CD4-positive, alpha-beta T cell (primary cell): Measurements from ENCODE around the gene HTR4. TPM values are rescaled to one million over a fixed set of nuclear protein-coding genes. Genes with fewer than 3 reads are reported as not detected.

Experiments used
- ATAC-seq: fragments of 200-7000 bp; cut with Tn5 transposase; one replicate; pipeline ENCODE4 v1.10.0; 2022; ENCODE audit warnings: mild to moderate bottlenecking; ENCODE audit not compliant: poor library complexity
- CTCF ChIA-PET: fragments of 350-600 bp; sonication (Branson Sonifier 250); formaldehyde crosslinking; loops from one replicate; lab custom pipeline; 2021; ENCODE audit warnings: antibody characterized with exemption, inconsistent platforms; lab: Charles Lee
- POLR2A ChIA-PET: fragments of 350-600 bp; sonication (Branson Sonifier 250); formaldehyde crosslinking; loops from one replicate; lab custom pipeline; 2021; ENCODE audit warnings: antibody characterized with exemption, inconsistent platforms; lab: Charles Lee
- DNase-seq, 14 experiments: peaks; one replicate each; pipeline ENCODE4 v3.0.0-alpha.2; 2013 to 2020; ENCODE audit warnings: mixed read lengths in 2 of 14
- H3K27ac ChIP-seq, 2 donors: one replicate each; pipeline versions ENCODE4 v1.5.1 to v1.7.0; 2013; ENCODE audit warnings: low read length in 2 of 2, low read depth in 1 of 2, mild to moderate bottlenecking in 1 of 2
- H3K27me3 ChIP-seq, 2 experiments: 1 replicate in 1 of 2; 2 replicates in 1 of 2; pipeline versions ENCODE4 v1.6.1 to v1.7.0; 2013; ENCODE audit warnings: low read length in 2 of 2, control low read depth in 1 of 2, mild to moderate bottlenecking in 1 of 2, moderate library complexity in 1 of 2; ENCODE audit not compliant: insufficient read depth in 2 of 2, control insufficient read depth in 1 of 2
- H3K36me3 ChIP-seq: one replicate; pipeline ENCODE4 v1.6.1; 2013; ENCODE audit warnings: low read length, control low read depth; ENCODE audit not compliant: insufficient read depth
- H3K4me1 ChIP-seq: one replicate; pipeline ENCODE4 v1.6.1; 2013; ENCODE audit warnings: low read length, control low read depth; ENCODE audit not compliant: insufficient read depth
- H3K4me3 ChIP-seq: one replicate; pipeline ENCODE4 v1.5.1; 2013; ENCODE audit warnings: mild to moderate bottlenecking, low read length, moderate library complexity
- H3K9me3 ChIP-seq, 2 experiments: 1 replicate in 1 of 2; 2 replicates in 1 of 2; pipeline versions ENCODE4 v1.6.1 to v1.7.0; 2013; ENCODE audit warnings: low read length in 2 of 2, mild to moderate bottlenecking in 2 of 2, control low read depth in 1 of 2, moderate library complexity in 1 of 2; ENCODE audit not compliant: control insufficient read depth in 1 of 2, insufficient read depth in 1 of 2
- H3K27ac Mint-ChIP-seq: one replicate; pipeline ENCODE4 v1.8.0; 2020; ENCODE audit warnings: mixed read lengths
- H3K27me3 Mint-ChIP-seq: one replicate; pipeline ENCODE4 v1.8.0; 2021; ENCODE audit warnings: mixed read lengths
- H3K36me3 Mint-ChIP-seq: one replicate; pipeline ENCODE4 v1.8.0; 2021; ENCODE audit warnings: low read depth, mixed read lengths
- H3K4me1 Mint-ChIP-seq: one replicate; pipeline ENCODE4 v1.8.0; 2021; ENCODE audit warnings: low read depth, mixed read lengths
- H3K4me3 Mint-ChIP-seq: one replicate; pipeline ENCODE4 v1.8.0; 2020; ENCODE audit warnings: mild to moderate bottlenecking, mixed read lengths
- H3K9me3 Mint-ChIP-seq: one replicate; pipeline ENCODE4 v1.8.0; 2020; ENCODE audit warnings: mixed read lengths
- intact Hi-C, 2 experiments: fragments of 100-400 bp; cut with DNase I in 1 of 2; cut with micrococcal nuclease in 1 of 2; formaldehyde crosslinking; loops; one replicate each; pipeline versions ENCODE4 v1.15.1 to v1.9.0; 2023 to 2025; cut with DNase I, micrococcal nuclease
- total RNA-seq, 174 experiments: library from RNA in 2 of 174; stranded (reverse) in 2 of 174; gene quantifications; one replicate each; pipeline ENCODE4 v1.2.3 and lab custom pipeline; 2021 to 2026
- TF ChIP-seq, protein P1 (sequence below): fragments of 200-600 bp; IDR thresholded peaks from one replicate; pipeline ENCODE4 v1.8.0; 2022; ENCODE audit warnings: antibody characterized with exemption, mild to moderate bottlenecking

Gene HTR4
- total RNA-seq, 2 experiments from 2014 or later, result not detected

DNA sequence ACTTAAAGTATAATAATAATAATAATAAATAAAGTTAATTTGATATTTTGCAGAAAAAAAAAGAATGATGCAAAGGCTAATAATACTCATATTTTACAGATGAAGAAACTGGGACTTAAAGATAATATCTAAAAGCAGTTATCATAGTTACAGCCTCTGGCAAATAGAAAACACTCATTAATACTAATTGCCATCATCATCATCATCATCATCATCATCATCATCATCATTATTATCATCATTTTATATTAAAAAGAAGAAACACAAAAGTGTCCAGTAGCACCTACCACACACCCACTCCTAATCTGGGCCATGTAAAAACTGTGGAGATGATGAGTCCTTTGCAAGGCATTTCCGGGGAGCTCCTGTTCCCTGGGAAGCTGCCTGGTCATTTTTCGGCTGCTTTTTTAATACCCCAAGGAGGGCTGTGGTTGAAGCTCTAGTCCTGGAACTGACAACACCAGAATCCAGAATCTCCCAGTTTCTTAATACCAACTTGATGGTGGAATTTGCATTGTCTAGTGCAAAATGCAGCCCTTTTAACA lies 70.8 kb downstream of the HTR4 start:
- Histone ChIP-seq H3K27ac (no peak overlapping the region), H3K36me3 (no peaks in the 10 kb centered on the region), H3K4me1 (no peaks in the 10 kb centered on the region), H3K4me3 (no peak overlapping the region), H3K9me3 (no peaks in the 10 kb centered on the region), H3K27me3 (no peaks in the 10 kb centered on the region)
- TF ChIP-seq, protein P1, sequence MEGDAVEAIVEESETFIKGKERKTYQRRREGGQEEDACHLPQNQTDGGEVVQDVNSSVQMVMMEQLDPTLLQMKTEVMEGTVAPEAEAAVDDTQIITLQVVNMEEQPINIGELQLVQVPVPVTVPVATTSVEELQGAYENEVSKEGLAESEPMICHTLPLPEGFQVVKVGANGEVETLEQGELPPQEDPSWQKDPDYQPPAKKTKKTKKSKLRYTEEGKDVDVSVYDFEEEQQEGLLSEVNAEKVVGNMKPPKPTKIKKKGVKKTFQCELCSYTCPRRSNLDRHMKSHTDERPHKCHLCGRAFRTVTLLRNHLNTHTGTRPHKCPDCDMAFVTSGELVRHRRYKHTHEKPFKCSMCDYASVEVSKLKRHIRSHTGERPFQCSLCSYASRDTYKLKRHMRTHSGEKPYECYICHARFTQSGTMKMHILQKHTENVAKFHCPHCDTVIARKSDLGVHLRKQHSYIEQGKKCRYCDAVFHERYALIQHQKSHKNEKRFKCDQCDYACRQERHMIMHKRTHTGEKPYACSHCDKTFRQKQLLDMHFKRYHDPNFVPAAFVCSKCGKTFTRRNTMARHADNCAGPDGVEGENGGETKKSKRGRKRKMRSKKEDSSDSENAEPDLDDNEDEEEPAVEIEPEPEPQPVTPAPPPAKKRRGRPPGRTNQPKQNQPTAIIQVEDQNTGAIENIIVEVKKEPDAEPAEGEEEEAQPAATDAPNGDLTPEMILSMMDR, result no peak
- no peaks in the 10 kb centered on the region for H3K9me3 Mint-ChIP-seq
- POLR2A ChIA-PET, result no interaction called here
- intact Hi-C loops, result no loop called here
- CTCF ChIA-PET, result no interaction called here
- ATAC-seq (no peak), DNase-seq (no peak)
- H3K27me3 Mint-ChIP-seq, result no peaks in the 10 kb centered on the region
- no peaks in the 10 kb centered on the region for H3K36me3 Mint-ChIP-seq
- H3K27ac Mint-ChIP-seq, result no peak overlapping the region
- H3K4me3 Mint-ChIP-seq, result no peak overlapping the region
- H3K4me1 Mint-ChIP-seq, result no peaks in the 10 kb centered on the region

- peaks cover 0 to 6% of the 10 kb centered on the region in 2 experiments for H3K27me3 ChIP-seq
- intact Hi-C loops, result no loop called here
- ChIA-PET CTCF (no interaction called here), POLR2A (no interaction called here)
- no peak overlapping the region for H3K27ac Mint-ChIP-seq
- peaks cover 9% of the 10 kb centered on the region for H3K27me3 Mint-ChIP-seq
- H3K4me3 ChIP-seq, result no peak overlapping the region
- no peaks in the 10 kb centered on the region for H3K4me1 Mint-ChIP-seq
- DNase-seq, result no peak
- H3K9me3 ChIP-seq, result no peaks in the 10 kb centered on the region
- no peaks in the 10 kb centered on the region for H3K4me1 ChIP-seq
- no peaks in the 10 kb centered on the region for H3K9me3 Mint-ChIP-seq
- no peaks in the 10 kb centered on the region for H3K36me3 Mint-ChIP-seq
- no peaks in the 10 kb centered on the region for H3K36me3 ChIP-seq
- H3K27ac ChIP-seq, result no peak overlapping the region
- H3K4me3 Mint-ChIP-seq, result no peak overlapping the region
- ATAC-seq, result no peak
- TF ChIP-seq, protein P1, result no peak
These were observed 80.2 kb downstream of the HTR4 start for GRCh38 chr5:148574167-148574566.

GRCh38 chr5:148573374-148573773 lies 81.0 kb downstream of the HTR4 start:
- Histone ChIP-seq H3K36me3 (no peaks in the 10 kb centered on the region), H3K27ac (no peak overlapping the region), H3K9me3 (no peaks in the 10 kb centered on the region), H3K27me3 (peaks cover 0 to 6% of the 10 kb centered on the region in 2 experiments), H3K4me1 (no peaks in the 10 kb centered on the region), H3K4me3 (no peak overlapping the region)
- Mint-ChIP-seq H3K4me3 (no peak overlapping the region), H3K27me3 (peaks cover 9% of the 10 kb centered on the region), H3K36me3 (no peaks in the 10 kb centered on the region), H3K9me3 (no peaks in the 10 kb centered on the region), H3K4me1 (no peaks in the 10 kb centered on the region), H3K27ac (no peak overlapping the region)
- TF ChIP-seq, protein P1, result no peak
- DNase-seq (no peak), ATAC-seq (no peak)
- POLR2A ChIA-PET, result no interaction called here
- CTCF ChIA-PET, result no interaction called here
- intact Hi-C loops, result no loop called here
